HFF-Myc (cell line): ENCODE data around the gene ILK.

Experiments used
- DNase-seq: peaks from one replicate; pipeline ENCODE4 v3.0.0-alpha.2; 2011; ENCODE audit warnings: low read depth; ENCODE audit errors: extremely low read depth
- H3K4me3 ChIP-seq: replicated peaks from 2 replicates; pipeline ENCODE4 v1.5.1; 2011; ENCODE audit warnings: low read depth, mild to moderate bottlenecking, control low read depth, low read length
- TF ChIP-seq, protein P1 (sequence below): IDR thresholded peaks from 2 replicates; pipeline ENCODE4 v1.5.1; 2012; ENCODE audit warnings: mild to moderate bottlenecking, low read depth, low read length, control low read depth; ENCODE audit errors: missing control alignments

Gene ILK

DNA sequence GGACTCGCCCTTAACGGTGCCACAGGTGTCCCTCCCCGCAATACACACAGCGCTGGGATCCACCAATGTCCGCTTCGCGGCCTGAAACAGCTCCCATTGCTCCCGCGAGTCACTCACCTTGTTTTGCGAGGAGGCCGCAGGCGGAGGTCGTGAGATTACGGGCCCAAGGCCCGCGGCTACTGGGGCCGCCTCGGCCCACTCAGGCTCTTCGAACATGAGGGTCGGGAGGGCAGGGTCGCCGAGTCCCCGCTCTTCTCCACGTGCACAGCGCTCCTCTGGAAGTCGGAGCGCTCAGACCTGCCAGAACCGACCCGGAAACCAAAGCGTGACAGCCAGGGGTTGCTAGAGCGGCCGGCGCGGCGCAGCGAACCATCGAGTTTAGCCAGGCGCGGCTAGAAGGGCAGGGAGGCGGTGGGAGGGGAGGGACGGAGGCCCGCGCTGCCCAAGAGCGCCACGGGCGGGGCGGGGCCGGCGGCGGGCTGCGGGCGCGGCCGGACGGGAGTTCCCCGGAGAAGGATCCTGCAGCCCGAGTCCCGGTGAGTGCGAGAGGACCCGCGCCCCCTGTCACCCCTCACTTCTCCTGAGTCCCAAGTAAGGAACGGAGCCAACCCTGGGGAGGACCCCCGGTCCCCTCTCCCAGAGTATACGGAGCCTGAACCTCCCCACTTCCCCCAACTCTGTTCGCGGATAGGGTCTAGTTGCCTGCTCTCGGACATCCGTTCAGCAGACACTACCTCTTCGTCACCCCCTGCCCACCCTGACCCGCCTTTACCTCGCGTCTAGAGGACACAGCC lies at the start of gene ILK, which contains the start of gene RRP8:
ILK (plus strand) TSS at position 488 of the 794 bp plus-strand sequence. CDS start 498 bp downstream, outside the sequence.
RRP8 (minus strand) TSS at position 330 of the 794 bp plus-strand sequence; CDS start at position 216, 114 bp downstream.
- TF ChIP-seq, protein P1, sequence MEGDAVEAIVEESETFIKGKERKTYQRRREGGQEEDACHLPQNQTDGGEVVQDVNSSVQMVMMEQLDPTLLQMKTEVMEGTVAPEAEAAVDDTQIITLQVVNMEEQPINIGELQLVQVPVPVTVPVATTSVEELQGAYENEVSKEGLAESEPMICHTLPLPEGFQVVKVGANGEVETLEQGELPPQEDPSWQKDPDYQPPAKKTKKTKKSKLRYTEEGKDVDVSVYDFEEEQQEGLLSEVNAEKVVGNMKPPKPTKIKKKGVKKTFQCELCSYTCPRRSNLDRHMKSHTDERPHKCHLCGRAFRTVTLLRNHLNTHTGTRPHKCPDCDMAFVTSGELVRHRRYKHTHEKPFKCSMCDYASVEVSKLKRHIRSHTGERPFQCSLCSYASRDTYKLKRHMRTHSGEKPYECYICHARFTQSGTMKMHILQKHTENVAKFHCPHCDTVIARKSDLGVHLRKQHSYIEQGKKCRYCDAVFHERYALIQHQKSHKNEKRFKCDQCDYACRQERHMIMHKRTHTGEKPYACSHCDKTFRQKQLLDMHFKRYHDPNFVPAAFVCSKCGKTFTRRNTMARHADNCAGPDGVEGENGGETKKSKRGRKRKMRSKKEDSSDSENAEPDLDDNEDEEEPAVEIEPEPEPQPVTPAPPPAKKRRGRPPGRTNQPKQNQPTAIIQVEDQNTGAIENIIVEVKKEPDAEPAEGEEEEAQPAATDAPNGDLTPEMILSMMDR: no peak
- peak within 1 kb of the TSS; percentile 92 for H3K4me3 ChIP-seq
- peak; percentile 61 for DNase-seq

DNA sequence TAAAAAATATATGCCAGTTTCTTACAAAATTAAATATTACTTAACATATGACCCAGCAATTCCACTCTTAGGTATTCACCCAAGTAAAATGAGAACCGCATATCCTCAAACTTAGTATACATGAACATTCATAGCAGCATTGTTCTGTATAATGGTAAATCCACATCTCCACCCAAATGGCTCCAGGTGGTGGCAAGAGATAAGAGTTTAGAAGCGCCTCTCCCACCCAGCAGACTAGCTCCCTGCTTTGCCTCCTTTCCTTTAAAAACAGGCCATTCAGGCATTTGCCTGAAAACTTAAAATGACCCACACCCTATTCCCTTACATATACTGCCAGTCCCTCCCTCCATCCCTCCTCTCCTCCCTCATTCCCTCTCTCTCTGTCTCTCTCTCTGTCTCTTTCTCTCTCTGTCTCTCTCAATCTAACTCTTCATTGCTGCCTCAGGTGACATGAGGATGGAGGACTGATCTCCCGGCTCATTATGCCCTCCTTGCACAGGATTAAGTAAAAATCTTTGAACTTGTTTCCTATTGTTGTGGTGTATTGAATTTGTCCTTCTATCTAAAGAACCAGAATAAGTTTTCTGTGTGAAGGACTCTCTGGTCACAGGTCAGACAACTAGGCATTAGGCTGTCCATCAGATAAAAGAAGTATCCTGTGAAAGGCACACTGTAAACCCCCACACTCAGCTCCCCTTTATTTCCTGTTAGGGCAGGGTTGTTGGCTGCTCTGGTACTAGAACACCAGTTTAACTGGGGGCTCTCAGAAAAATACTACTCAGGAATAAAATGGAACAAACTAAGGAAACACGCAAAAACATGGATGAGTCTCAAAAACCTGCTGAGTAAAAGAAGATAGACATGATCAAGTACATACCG lies 48.5 kb upstream of the ILK start:
- no peak for DNase-seq
- TF ChIP-seq, protein P1: no peak
- H3K4me3 ChIP-seq: no peak overlapping the region

DNA sequence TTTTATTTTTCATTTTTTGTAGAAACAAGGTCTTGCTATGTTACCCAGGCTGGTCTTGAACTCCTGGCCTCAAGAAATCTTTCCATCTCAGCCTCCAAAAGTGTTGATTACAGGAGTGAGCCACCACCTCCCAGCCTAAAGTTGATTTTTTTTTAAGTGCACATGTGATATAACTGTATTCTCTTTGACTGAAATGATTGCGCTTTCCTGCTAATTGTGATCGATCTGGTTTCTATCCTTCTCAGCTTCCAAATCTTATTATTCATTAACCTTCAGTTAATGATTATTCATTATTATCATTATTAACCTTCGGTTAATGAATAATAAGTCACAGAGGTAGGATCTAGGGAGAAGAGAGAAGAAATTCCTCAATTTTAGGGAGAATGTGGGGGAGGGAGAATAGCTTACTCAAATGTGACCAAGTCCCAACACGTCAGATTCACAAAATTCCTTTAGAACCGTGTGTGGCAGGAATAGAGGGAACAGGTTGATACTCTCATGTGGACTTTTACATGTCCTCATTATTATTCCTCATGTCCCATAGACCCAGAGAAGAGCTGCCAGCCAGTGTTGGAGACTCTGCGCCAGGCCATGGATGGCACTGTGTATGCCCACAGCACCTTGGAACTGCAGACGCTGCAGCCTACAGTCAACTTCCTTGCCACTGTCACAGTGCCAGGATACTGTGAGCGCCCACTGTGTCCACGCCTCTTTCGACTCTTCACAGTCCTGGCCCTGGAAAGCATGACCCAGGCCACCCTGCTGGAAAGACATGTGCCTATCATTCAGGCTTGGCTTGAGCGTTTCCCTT lies 47.2 kb upstream of the ILK start:
- H3K4me3 ChIP-seq: no peak overlapping the region
- DNase-seq: no peak
- TF ChIP-seq, protein P1: no peak

DNA sequence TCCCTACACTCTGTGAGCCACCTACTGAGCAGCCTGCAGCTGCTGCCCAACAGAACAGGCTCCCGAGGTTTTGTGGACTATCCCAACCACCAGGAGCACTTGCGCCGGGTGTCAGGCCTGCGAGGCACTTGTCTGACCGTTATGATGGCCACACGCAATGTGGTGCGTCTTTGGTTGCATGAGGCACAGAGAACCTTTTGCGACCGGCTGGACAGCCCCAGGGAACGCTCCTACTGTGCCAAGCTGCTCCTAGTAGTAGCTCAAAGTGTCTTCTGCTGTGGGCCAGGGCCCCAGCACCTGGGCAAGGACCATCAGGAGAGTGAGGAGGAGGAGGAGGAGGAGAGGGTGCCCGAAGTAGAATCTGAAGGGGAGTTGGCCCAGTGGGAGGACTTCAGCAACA lies 46.5 kb upstream of the ILK start:
- no peak overlapping the region for H3K4me3 ChIP-seq
- DNase-seq: no peak
- TF ChIP-seq, protein P1: no peak

DNA sequence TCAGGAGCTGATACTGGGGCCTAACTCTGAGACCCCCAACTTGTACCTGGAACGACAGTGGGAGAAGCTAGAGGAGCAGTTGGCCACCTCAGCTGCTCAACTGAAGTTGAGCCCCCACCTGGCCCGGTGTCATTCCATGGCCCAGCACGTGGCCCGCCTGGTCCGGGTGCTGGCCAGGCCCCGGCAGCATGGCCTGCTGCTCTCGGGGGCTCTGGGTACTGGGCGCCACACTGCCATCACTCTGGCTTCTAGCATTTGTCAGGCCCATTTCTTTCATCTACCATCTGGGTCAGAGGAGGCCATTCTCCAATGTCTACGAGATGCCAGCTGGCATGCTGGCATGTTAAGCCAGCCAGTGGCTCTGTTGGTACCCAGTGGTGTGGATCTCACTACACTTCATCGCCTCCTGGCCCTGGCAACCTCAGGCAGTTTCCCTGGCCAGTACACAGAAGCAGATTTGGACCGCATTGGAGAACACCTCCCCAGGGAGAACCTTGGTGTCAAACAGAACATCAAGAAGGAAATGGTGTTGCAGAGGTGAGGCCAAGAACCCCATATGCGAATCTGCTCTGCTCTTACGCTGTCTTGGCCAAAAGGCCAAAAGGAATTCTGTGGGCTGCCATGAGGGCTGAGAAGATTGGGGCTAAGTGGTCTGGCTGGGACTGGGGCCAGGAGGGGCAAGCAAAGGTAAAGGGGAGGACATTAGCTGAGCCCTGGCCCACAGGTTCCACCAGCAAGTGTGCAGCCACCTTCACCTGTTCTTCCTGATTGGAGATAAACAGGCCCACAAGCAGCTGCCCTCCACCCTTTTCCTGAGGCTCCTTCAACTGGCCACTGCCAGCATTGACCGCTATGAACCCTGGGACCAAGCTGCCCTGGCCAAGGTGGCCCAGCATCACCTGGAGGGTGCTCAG lies 45.6 kb upstream of the ILK start:
- TF ChIP-seq, protein P1: no peak
- no peak overlapping the region for H3K4me3 ChIP-seq
- no peak for DNase-seq
